Measurements from ENCODE around the gene BMP5.

Gene BMP5

GRCh38 chr6:55726144-55726543, 149.2 kb downstream of the BMP5 start:
- DNase-seq (ENCODE audit: low read depth in 1 of 2, low spot score in 1 of 2): no peak

DNA sequence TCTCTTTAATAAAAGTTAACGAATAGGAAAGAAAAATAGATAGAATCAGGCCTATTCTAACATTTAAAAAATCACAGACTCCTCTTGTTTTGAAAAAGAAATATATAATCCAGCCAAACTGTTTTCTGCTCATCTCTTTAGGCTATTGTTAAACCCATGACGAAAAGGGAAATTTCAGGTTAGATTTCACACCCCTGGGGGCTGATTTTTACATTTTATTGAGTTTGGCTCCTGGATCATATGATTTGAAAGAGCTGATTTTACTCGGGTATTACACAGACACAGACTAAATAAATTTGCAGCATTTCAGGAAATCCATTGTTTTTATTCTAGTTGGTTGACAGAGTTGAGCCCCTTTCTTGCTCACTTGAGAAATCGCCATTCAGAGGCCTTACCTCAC, 160.6 kb downstream of the BMP5 start:
- DNase-seq (ENCODE audit: low read depth in 1 of 2, low spot score in 1 of 2): no peak

DNA sequence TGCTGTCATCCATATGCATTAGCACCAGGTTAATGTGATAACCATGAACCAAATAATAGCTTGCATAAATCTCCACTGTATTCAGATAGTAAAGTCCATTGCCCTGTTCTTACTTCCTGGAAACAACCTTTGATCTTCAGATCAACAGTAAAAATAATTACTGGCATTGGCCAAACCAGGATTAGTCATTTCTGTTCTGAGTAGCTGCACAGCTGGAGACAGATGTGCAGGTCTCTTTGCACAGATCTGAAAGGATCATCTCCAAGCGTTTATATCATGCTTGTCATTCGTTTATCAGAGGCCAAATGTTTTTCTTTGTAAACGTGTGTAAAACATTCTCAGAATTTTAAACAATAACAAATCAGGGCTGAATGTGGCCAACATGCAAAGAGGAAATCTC, 162.0 kb downstream of the BMP5 start:
- no peak for DNase-seq (ENCODE audit: low read depth in 1 of 2, low spot score in 1 of 2)

- no peak for DNase-seq (ENCODE audit: low read depth in 1 of 2, low spot score in 1 of 2)
These were observed 166.7 kb downstream of the BMP5 start for GRCh38 chr6:55708711-55709110.

- no peak for DNase-seq (ENCODE audit: low read depth in 1 of 2, low spot score in 1 of 2)
These were observed 169.6 kb downstream of the BMP5 start for GRCh38 chr6:55705451-55706440.

GRCh38 chr6:55704421-55704820, 171.0 kb downstream of the BMP5 start:
- DNase-seq (ENCODE audit: low read depth in 1 of 2, low spot score in 1 of 2): no peak
